GM12878 (cell line): ENCODE data around the gene M1AP. TPM values are rescaled to one million over a fixed set of nuclear protein-coding genes. Genes with fewer than 3 reads are reported as not detected.

ENCODE experiments used
- ATAC-seq: fragments of 200-7000 bp; cut with Tn5 transposase; 3 replicates; pipeline ENCODE4 v1.9.1; 2020; ENCODE audit warnings: mild to moderate bottlenecking, moderate library complexity
- BruUV-seq: library from RNA; stranded (reverse); fragments of 400-500 nt; replicated peaks from 2 replicates; lab custom pipeline; 2021; lab: Mats Ljungman, UMichigan
- CTCF ChIA-PET: fragments of 300-600 bp; sonication (Branson Sonifier 250); formaldehyde crosslinking; extraction: SDS; loops from one replicate; lab custom pipeline; 2021; ENCODE audit warnings: inconsistent platforms; lab: Yijun Ruan, JAX
- POLR2A ChIA-PET: fragments of 350-600 bp; formaldehyde crosslinking; extraction: SDS; loops from one replicate; lab custom pipeline; 2021; ENCODE audit warnings: inconsistent platforms; lab: Charles Lee
- RAD21 ChIA-PET: fragments of 300-600 bp; sonication (Branson Sonifier 250); formaldehyde crosslinking; loops from one replicate; lab custom pipeline; 2023; ENCODE audit warnings: antibody characterized with exemption; ENCODE audit not compliant: unreplicated experiment; lab: Charles Lee
- SMC1A ChIA-PET: fragments of 300-600 bp; sonication (Branson Sonifier 250); formaldehyde crosslinking; loops from one replicate; lab custom pipeline; 2023; ENCODE audit not compliant: unreplicated experiment, uncharacterized antibody; lab: Charles Lee
- DNase-seq: peaks from one replicate; pipeline ENCODE4 v3.0.0-alpha.2; 2011; ENCODE audit warnings: low read depth, low spot score
- FAIRE-seq: peaks from 3 replicates; lab custom pipeline; 2011; peaks lifted over from hg19 to GRCh38; lab: Jason Lieb, UNC
- H2AFZ ChIP-seq: 2 replicates; pipeline ENCODE4 v1.6.0; 2011; ENCODE audit warnings: low read depth, low read length, control low read depth; ENCODE audit not compliant: control insufficient read depth
- H3K27ac ChIP-seq: 2 replicates; pipeline ENCODE4 v1.5.1; 2011; ENCODE audit warnings: control low read depth; ENCODE audit not compliant: control insufficient read depth, insufficient read depth
- H3K27me3 ChIP-seq, 2 experiments: replicated peaks in 1 of 2; 2 replicates each; pipeline versions ENCODE4 v1.6.0 to v1.6.1; 2011; ENCODE audit warnings: low read length in 1 of 2; ENCODE audit not compliant: control insufficient read depth in 2 of 2, insufficient read depth in 2 of 2
- H3K36me3 ChIP-seq, 2 experiments: 2 replicates each; pipeline ENCODE4 v1.5.1; 2011; ENCODE audit warnings: low read length in 1 of 2; ENCODE audit not compliant: control insufficient read depth in 2 of 2, insufficient read depth in 2 of 2
- H3K4me1 ChIP-seq: 2 replicates; pipeline ENCODE4 v1.6.1; 2011; ENCODE audit warnings: mild to moderate bottlenecking, low read length, moderate library complexity, mixed read lengths; ENCODE audit not compliant: control insufficient read depth, insufficient read depth
- H3K4me2 ChIP-seq: 2 replicates; pipeline ENCODE4 v1.6.0; 2011; ENCODE audit warnings: control low read depth; ENCODE audit not compliant: control insufficient read depth, insufficient read depth
- H3K4me3 ChIP-seq: fragments of 200-600 bp; sonication (generic); 2 replicates; pipeline ENCODE4 v1.5.1; 2016
- H3K79me2 ChIP-seq: 2 replicates; pipeline ENCODE4 v1.6.0; 2011; ENCODE audit warnings: low read length; ENCODE audit not compliant: control insufficient read depth, insufficient read depth
- H3K9ac ChIP-seq: 2 replicates; pipeline ENCODE4 v1.8.0; 2011; ENCODE audit warnings: low read length, control low read depth, mixed read lengths; ENCODE audit not compliant: control insufficient read depth, insufficient read depth
- H3K9me3 ChIP-seq: replicated peaks from 3 replicates; pipeline ENCODE4 v1.5.1; 2011; ENCODE audit warnings: mild to moderate bottlenecking, low read length; ENCODE audit not compliant: control insufficient read depth, insufficient read depth
- H4K20me1 ChIP-seq: 2 replicates; pipeline ENCODE4 v1.6.0; 2011; ENCODE audit not compliant: control insufficient read depth, insufficient read depth
- BRCA1 ChIP-seq: IDR thresholded peaks from 2 replicates; pipeline ENCODE4 v1.6.1; 2011; ENCODE audit warnings: low read depth, low read length, improper control_type of control experiment
- EP300 ChIP-seq, 2 experiments: fragments of 150-350 bp in 1 of 2; IDR thresholded peaks; 2 replicates each; pipeline ENCODE4 v1.6.1; 2011 to 2012; ENCODE audit warnings: low read depth in 2 of 2, low read length in 2 of 2, borderline replicate concordance in 1 of 2, improper control_type of control experiment in 1 of 2, inconsistent platforms in 1 of 2; ENCODE audit not compliant: control insufficient read depth in 1 of 2
- ESRRA ChIP-seq: IDR thresholded peaks from 2 replicates; pipeline ENCODE4 v1.6.1; 2012; ENCODE audit warnings: mild to moderate bottlenecking, low read length, improper control_type of control experiment
- FOS ChIP-seq: IDR thresholded peaks from 3 replicates; pipeline ENCODE4 v1.6.1; 2011; ENCODE audit warnings: borderline replicate concordance; ENCODE audit not compliant: insufficient read length; ENCODE audit errors: extremely low read depth
- IKZF1 ChIP-seq: fragments of 450-650 bp; conservative IDR thresholded peaks from 2 replicates; pipeline ENCODE4 v1.6.1; 2017; ENCODE audit warnings: antibody characterized with exemption, mild to moderate bottlenecking
- IRF3 ChIP-seq: fragments of 450-650 bp; IDR thresholded peaks from 2 replicates; pipeline ENCODE4 v1.6.1; 2014; ENCODE audit warnings: mild to moderate bottlenecking
- IRF4 ChIP-seq: IDR thresholded peaks from 2 replicates; pipeline ENCODE4 v1.6.1; 2011; ENCODE audit warnings: low read depth, low read length
- KAT2A ChIP-seq: conservative IDR thresholded peaks from 2 replicates; pipeline ENCODE4 v1.6.1; 2011; ENCODE audit warnings: low read depth, low read length; ENCODE audit not compliant: control insufficient read depth
- MLLT1 ChIP-seq: fragments of 450-650 bp; IDR thresholded peaks from 2 replicates; pipeline ENCODE4 v1.6.1; 2016; ENCODE audit warnings: mild to moderate bottlenecking
- NFIC ChIP-seq: IDR thresholded peaks from 2 replicates; pipeline ENCODE4 v1.6.1; 2012; ENCODE audit warnings: low read depth, mild to moderate bottlenecking, inconsistent platforms, low read length, moderate library complexity
- POLR2AphosphoS2 ChIP-seq: IDR thresholded peaks from 2 replicates; pipeline ENCODE4 v1.6.1; 2011; ENCODE audit warnings: low read depth, mild to moderate bottlenecking, low read length, improper control_type of control experiment, moderate library complexity
- RAD21 ChIP-seq: IDR thresholded peaks from 2 replicates; pipeline ENCODE4 v1.6.1; 2011; ENCODE audit warnings: mild to moderate bottlenecking, low read depth, low read length, moderate library complexity; ENCODE audit not compliant: insufficient read depth
- STAT1 ChIP-seq: fragments of 450-650 bp; conservative IDR thresholded peaks from 2 replicates; pipeline ENCODE4 v1.6.1; 2014; ENCODE audit warnings: antibody characterized with exemption, mild to moderate bottlenecking
- USF1 ChIP-seq: IDR thresholded peaks from 2 replicates; pipeline ENCODE4 v1.6.1; 2011; ENCODE audit warnings: borderline replicate concordance, low read depth, mild to moderate bottlenecking, moderate library complexity, mixed read lengths, low read length; ENCODE audit not compliant: insufficient read depth; ENCODE audit errors: extremely low read length
- USF2 ChIP-seq: IDR thresholded peaks from 2 replicates; pipeline ENCODE4 v1.6.1; 2011; ENCODE audit warnings: low read depth, low read length, improper control_type of control experiment, borderline replicate concordance
- YBX1 ChIP-seq: fragments of 450-650 bp; IDR thresholded peaks from 2 replicates; pipeline ENCODE4 v1.6.1; 2016; ENCODE audit warnings: antibody characterized with exemption
- ZNF217 ChIP-seq: fragments of 450-650 bp; IDR thresholded peaks from 2 replicates; pipeline ENCODE4 v1.6.1; 2017; ENCODE audit warnings: antibody characterized with exemption, mild to moderate bottlenecking
- ZSCAN29 ChIP-seq: fragments of 450-650 bp; IDR thresholded peaks from 2 replicates; pipeline ENCODE4 v1.6.1; 2017; ENCODE audit warnings: mild to moderate bottlenecking, moderate library complexity
- WGBS: methylation state at CpG from one replicate; pipeline ENCODE4 v1.1.6; 2016; ENCODE audit warnings: low lambda C conversion rate; ENCODE audit not compliant: insufficient replicate concordance, insufficient coverage; ENCODE audit errors: missing lambda C conversion rate; 5-methylcytosine and 5-hydroxymethylcytosine counted together
- in situ Hi-C: fragments of 300-500 bp; cut with MboI; formaldehyde crosslinking; loops from 9 replicates; pipeline ENCODE4 v1.14.3; 2018; ENCODE audit warnings: mixed read lengths
- intact Hi-C: fragments of 100-400 bp; cut with micrococcal nuclease; formaldehyde crosslinking; loops from one replicate; pipeline ENCODE4 v1.14.2; 2022; ENCODE audit not compliant: unreplicated experiment
- polyA plus RNA-seq, 11 experiments: library from polyadenylated mRNA; depleted of rRNA in 4 of 11; unstranded in 6 of 11; stranded (reverse) in 5 of 11; fragments of >200 nt; fragmentation: Nextera tagmentation in 4 of 11; fragmentation: Illumina TruSeq in 1 of 11; extraction: Ambion mirVana in 4 of 11; extraction: Trizol in 1 of 11; gene quantifications; 1 replicate in 1 of 11; 2 replicates in 10 of 11; pipeline versions ENCODE4 v1.2.1 to v1.2.3, GENCODE V29; 2011 to 2016; ENCODE audit warnings: inconsistent platforms in 2 of 11, missing spikeins in 2 of 11, low read depth in 1 of 11
- total RNA-seq, 4 experiments: library from RNA; depleted of rRNA in 3 of 4; stranded (reverse); fragments of >200 nt in 3 of 4; fragmentation: Illumina TruSeq in 1 of 4; extraction: Trizol in 1 of 4; gene quantifications; 2 replicates each; pipeline versions ENCODE4 v1.2.1 to v1.2.3, GENCODE V29; 2013 to 2021

The M1AP gene
- total and polyA plus RNA-seq, 10 of the 15 experiments (the other 5 are each of a cell fraction or from before 2014, with no cell fraction given): 0.04 to 0.32 (median 0.16) TPM; not detected in 4

- POLR2A ChIA-PET: interaction anchor here (1.2 kb wide), 1 partner anchor 12 kb away, joined by 3 read pairs; no protein-coding TSS in a partner anchor
- H2AFZ ChIP-seq: 0 out of 2 replicates have a peak overlapping the region, but pooled peaks have one; percentile 69
- no peak overlapping the region for H3K27ac ChIP-seq
- ATAC-seq (no peak), DNase-seq (no peak), FAIRE-seq (no peak)
- BruUV-seq: no TSS peak
- no peaks in the 10 kb centered on the region for H4K20me1 ChIP-seq
- intact Hi-C loops: no loop called here
- no peak overlapping the region for H3K9ac ChIP-seq
- no peaks in the 10 kb centered on the region; the same call in 2 of the 3 replicates for H3K9me3 ChIP-seq
- H3K36me3 ChIP-seq: no peaks in the 10 kb centered on the region
- SMC1A ChIA-PET: interaction anchor here (1.5 kb wide), 1 partner anchor 15 kb away, joined by 3 read pairs; no protein-coding TSS in a partner anchor
- H3K79me2 ChIP-seq: no peaks in the 10 kb centered on the region
- 75% methylated on average over 13 of the region's 13 CpGs for WGBS
- H3K27me3 ChIP-seq: peaks cover 18 to 31% of the 10 kb centered on the region in 2 experiments
- CTCF ChIA-PET: no interaction called here
- TF ChIP-seq IRF4 (no peak), EP300 (IDR thresholded peaks at IDR 0.05; ENCODE audit: borderline replicate concordance in 1 of 2, control insufficient read depth in 1 of 2, low read depth in 2 of 2, low read length in 2 of 2) (no peak), RAD21 (no peak), IKZF1 (no peak), FOS (no peak), MLLT1 (no peak), ZNF217 (no peak), NFIC (no peak), POLR2AphosphoS2 (no peak), KAT2A (no peak), USF2 (no peak), USF1 (no peak), STAT1 (no peak), IRF3 (no peak), YBX1 (no peak), ESRRA (no peak), ZSCAN29 (no peak), BRCA1 (no peak)
- RAD21 ChIA-PET: no interaction called here
- peak overlapping the region; percentile 96; the same call in 1 of the 2 replicates for H3K4me2 ChIP-seq
- H3K4me3 ChIP-seq: peak overlapping the region; percentile 31; the same call in 1 of the 2 replicates
- peaks cover 13% of the 10 kb centered on the region; the same call in 1 of the 2 replicates for H3K4me1 ChIP-seq
- in situ Hi-C loops: no loop called here
Measured at GRCh38 chr2:74516650-74517049, 131.5 kb downstream of the M1AP start.
